ENCODE data around the gene DVL3. TPM values are rescaled to one million over a fixed set of nuclear protein-coding genes. Genes with fewer than 3 reads are reported as not detected.
A peak's percentile ranks its signal among the peaks of the same experiment; 100 is the strongest.

DVL3 gene
- total RNA-seq (45.9 and 49.1 TPM in 2 replicates), polyA plus RNA-seq (121 and 154 TPM in 2 replicates)

DNA sequence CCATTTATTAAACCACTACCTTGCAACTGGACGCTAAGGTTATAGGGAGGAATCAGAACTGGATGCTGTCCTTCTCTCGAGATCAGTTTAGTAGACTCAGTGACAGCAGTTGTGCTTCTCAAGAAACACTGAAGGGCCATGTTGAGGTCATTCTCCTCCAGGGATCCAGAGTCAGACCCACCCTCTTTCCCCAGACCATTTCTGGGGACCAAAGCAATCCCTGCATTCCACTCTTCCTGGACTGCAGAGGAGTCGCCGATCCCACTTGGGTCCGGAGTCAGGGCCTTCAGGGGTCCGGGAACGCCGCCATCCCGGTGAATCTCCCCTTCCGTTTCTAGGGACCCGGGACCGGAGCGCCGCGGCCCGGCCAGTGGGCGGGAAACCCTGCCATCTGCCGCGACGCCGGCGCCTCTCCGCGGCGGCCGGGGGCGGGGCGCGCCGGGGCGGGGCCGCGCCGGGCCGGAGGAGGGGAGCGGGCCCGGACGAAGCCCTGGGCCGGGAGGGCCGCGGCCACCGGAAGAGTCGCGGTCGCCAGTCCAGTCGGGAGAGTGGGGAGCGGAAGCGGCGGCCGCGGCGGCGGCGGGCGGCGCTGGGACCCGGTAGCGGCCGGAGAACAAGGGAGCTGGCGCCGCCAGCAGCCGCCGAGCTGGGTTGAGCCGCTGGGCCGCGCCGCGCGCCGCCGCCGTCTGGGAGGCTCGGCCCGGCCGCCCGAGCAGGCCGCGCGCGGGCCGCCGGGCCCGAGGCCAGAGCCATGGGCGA lies at the start of gene DVL3:
Gene DVL3, plus strand, starts transcription at position 493 of the 759 bp plus-strand sequence. Its CDS starts 259 bp downstream, at position 752.
- peak within 1 kb of the TSS; percentile 100 for H3K4me3 ChIP-seq
- no peaks in the 10 kb centered on the region for H3K36me3 ChIP-seq (replicated peaks; ENCODE audit: insufficient read depth, low read depth)
- no peaks in the 10 kb centered on the region for H3K9me3 ChIP-seq (ENCODE audit: low read depth)
- no peak for TF ChIP-seq EZH2phosphoT487 (IDR thresholded peaks at IDR 0.05; ENCODE audit: low read depth, severe bottlenecking, unreplicated experiment)
- TF ChIP-seq, protein P1, sequence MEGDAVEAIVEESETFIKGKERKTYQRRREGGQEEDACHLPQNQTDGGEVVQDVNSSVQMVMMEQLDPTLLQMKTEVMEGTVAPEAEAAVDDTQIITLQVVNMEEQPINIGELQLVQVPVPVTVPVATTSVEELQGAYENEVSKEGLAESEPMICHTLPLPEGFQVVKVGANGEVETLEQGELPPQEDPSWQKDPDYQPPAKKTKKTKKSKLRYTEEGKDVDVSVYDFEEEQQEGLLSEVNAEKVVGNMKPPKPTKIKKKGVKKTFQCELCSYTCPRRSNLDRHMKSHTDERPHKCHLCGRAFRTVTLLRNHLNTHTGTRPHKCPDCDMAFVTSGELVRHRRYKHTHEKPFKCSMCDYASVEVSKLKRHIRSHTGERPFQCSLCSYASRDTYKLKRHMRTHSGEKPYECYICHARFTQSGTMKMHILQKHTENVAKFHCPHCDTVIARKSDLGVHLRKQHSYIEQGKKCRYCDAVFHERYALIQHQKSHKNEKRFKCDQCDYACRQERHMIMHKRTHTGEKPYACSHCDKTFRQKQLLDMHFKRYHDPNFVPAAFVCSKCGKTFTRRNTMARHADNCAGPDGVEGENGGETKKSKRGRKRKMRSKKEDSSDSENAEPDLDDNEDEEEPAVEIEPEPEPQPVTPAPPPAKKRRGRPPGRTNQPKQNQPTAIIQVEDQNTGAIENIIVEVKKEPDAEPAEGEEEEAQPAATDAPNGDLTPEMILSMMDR (IDR thresholded peaks at IDR 0.05; ENCODE audit: poor library complexity), result no peak
- TF ChIP-seq EZH2 (IDR thresholded peaks at IDR 0.05; ENCODE audit: borderline replicate concordance), result no peak
- H3K9me2 ChIP-seq (replicated peaks; ENCODE audit: insufficient read depth), result no peaks in the 10 kb centered on the region
- peak within 1 kb of the TSS; percentile 96 for H3K4me2 ChIP-seq
- peaks cover 61% of the 10 kb centered on the region for H3K79me2 ChIP-seq
- no peaks in the 10 kb centered on the region for H3K27me3 ChIP-seq
- peak within 1 kb of the TSS; percentile 94 for H3K27ac ChIP-seq
- peak within 1 kb of the TSS; percentile 99 for H2AFZ ChIP-seq
- H3K4me1 ChIP-seq (ENCODE audit: insufficient read depth), result peaks cover 29% of the 10 kb centered on the region
- peak; percentile 84 for DNase-seq (ENCODE audit: low spot score)
- H4K20me1 ChIP-seq (ENCODE audit: insufficient read depth, poor library complexity, severe bottlenecking), result peaks cover 31% of the 10 kb centered on the region
- WGBS (ENCODE audit: low lambda C conversion rate, missing lambda C conversion rate), result 1% methylated on average over 28 of the region's 84 CpGs

DNA sequence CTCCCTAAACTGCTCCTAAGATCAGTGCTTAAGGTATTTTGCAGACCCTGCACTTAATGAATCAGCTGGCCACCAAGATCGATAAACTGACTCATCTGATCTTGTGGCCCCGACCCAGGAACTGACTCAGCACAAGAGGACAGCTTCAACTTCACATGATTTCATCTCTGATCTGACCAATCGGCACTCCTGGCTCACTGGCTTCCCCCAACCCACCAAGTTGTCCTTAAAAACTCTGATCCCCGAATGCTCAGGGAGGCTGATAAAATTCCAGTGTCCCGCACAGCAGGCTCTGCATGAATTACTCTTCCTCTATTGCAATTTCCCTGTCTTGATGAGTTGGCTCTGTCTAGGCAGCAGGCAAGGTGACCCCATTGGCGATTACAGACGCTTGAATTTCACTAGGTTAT lies 44.9 kb upstream of the DVL3 start:
- H3K27me3 ChIP-seq, result no peaks in the 10 kb centered on the region
- no peak overlapping the region for H3K4me3 ChIP-seq
- no peak overlapping the region for H3K27ac ChIP-seq
- no peak for DNase-seq (ENCODE audit: low spot score)
- WGBS (ENCODE audit: low lambda C conversion rate, missing lambda C conversion rate), result 63% methylated on average over 7 of the region's 7 CpGs
- no peak overlapping the region for H2AFZ ChIP-seq
- no peaks in the 10 kb centered on the region for H3K9me3 ChIP-seq (ENCODE audit: low read depth)
- no peaks in the 10 kb centered on the region for H3K79me2 ChIP-seq
- H3K4me1 ChIP-seq (ENCODE audit: insufficient read depth), result no peaks in the 10 kb centered on the region
- H3K9me2 ChIP-seq (replicated peaks; ENCODE audit: insufficient read depth), result no peaks in the 10 kb centered on the region
- no peaks in the 10 kb centered on the region for H3K36me3 ChIP-seq (replicated peaks; ENCODE audit: insufficient read depth, low read depth)
- no peak for TF ChIP-seq EZH2 (IDR thresholded peaks at IDR 0.05; ENCODE audit: borderline replicate concordance)
- TF ChIP-seq, protein P1 (IDR thresholded peaks at IDR 0.05; ENCODE audit: poor library complexity), result no peak
- no peak for TF ChIP-seq EZH2phosphoT487 (IDR thresholded peaks at IDR 0.05; ENCODE audit: low read depth, severe bottlenecking, unreplicated experiment)
- no peaks in the 10 kb centered on the region for H4K20me1 ChIP-seq (ENCODE audit: insufficient read depth, poor library complexity, severe bottlenecking)
- H3K4me2 ChIP-seq, result no peak overlapping the region

DNA sequence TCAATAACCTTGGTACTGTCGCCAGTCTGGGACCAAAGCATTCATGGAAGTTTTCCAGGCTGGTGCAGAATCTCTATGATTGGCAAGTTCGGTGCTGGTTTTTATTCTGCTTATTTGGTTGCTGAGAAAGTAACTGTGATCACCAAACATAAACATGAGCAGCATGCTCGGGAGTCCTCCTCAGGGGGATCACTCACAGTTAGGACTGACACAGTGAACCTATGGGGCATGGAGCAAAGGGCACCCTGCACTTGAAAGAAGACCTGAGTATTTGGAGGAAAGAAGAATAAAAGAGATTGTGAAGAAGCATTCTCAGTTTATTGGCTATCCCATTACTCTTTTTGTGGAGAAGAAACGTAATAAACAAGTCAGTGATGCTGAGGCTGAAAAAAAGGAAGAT lies 39.2 kb upstream of the DVL3 start:
- no peaks in the 10 kb centered on the region for H3K4me1 ChIP-seq (ENCODE audit: insufficient read depth)
- H3K27ac ChIP-seq, result no peak overlapping the region
- no peak overlapping the region for H2AFZ ChIP-seq
- no peak overlapping the region for H3K4me3 ChIP-seq
- H3K27me3 ChIP-seq, result no peaks in the 10 kb centered on the region
- DNase-seq (ENCODE audit: low spot score), result no peak
- H4K20me1 ChIP-seq (ENCODE audit: insufficient read depth, poor library complexity, severe bottlenecking), result no peaks in the 10 kb centered on the region
- no peaks in the 10 kb centered on the region for H3K9me2 ChIP-seq (replicated peaks; ENCODE audit: insufficient read depth)
- no peaks in the 10 kb centered on the region for H3K36me3 ChIP-seq (replicated peaks; ENCODE audit: insufficient read depth, low read depth)
- TF ChIP-seq EZH2phosphoT487 (IDR thresholded peaks at IDR 0.05; ENCODE audit: low read depth, severe bottlenecking, unreplicated experiment), result no peak
- TF ChIP-seq, protein P1 (IDR thresholded peaks at IDR 0.05; ENCODE audit: poor library complexity), result no peak
- no peak for TF ChIP-seq EZH2 (IDR thresholded peaks at IDR 0.05; ENCODE audit: borderline replicate concordance)
- H3K4me2 ChIP-seq, result no peak overlapping the region
- no peaks in the 10 kb centered on the region for H3K9me3 ChIP-seq (ENCODE audit: low read depth)
- H3K79me2 ChIP-seq, result no peaks in the 10 kb centered on the region
- WGBS (ENCODE audit: low lambda C conversion rate, missing lambda C conversion rate), result 89% methylated on average over 4 of the region's 4 CpGs

Measured in hepatocyte (in vitro differentiated cells).